Measurements from ENCODE around the gene BAD. TPM values are rescaled to one million over a fixed set of nuclear protein-coding genes. Genes with fewer than 3 reads are reported as not detected.

Gene BAD
- total RNA-seq, 1 experiment from 2014 or later = 23.3 TPM

DNA sequence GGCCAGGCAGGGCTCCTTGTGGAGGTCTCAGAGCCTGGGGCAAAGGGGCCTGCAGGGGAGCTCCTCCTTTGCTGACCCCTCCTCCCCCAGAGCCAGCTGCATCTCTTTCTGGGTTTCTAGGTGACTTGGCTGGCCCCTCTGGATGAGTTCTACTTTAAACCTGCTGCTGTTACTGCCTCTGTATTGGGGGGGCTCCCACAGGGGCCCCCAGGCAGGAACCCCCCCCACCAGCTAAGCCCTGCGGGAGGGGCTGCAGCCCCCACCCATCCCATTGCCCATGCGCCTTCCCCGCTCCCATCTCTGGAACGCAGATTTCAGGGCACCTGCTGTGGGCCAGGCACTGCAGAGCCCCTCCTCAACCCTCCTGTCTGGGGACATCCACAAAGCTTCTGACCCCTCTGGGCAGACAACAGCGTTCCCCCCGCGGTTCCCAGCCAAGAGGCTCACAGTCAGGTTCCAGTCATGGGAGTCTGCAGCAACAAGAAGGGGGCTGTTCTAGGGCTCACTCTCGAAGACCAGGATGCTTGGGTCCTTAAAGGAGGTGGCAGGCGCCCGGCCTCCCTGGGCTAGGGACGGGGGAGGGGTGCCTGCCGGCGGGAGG lies 34.0 kb downstream of the BAD start:
- peaks cover 8 to 21% (median 15%) of the 10 kb centered on the region in 3 experiments; a peak in 6 of 7 replicates for H3K36me3 Mint-ChIP-seq (ENCODE audit: insufficient read depth in 1 of 3, low read depth in 3 of 3)
- WGBS (ENCODE audit: extremely low coverage, insufficient read length, low lambda C conversion rate) = no CpG with 5 or more reads among the region's 13 CpGs
- no peak for DNase-seq
- Histone ChIP-seq H3K23ac (ENCODE audit: insufficient read length, low read depth, low read length) (no peak overlapping the region), H3K23me2 (ENCODE audit: insufficient read length, low read depth, low read length, poor library complexity, severe bottlenecking) (peaks cover 26% of the 10 kb centered on the region), H3K9me3 (ENCODE audit: control insufficient read depth, low read depth, low read length) (no peaks in the 10 kb centered on the region), H3K18ac (ENCODE audit: insufficient read length, low read depth, low read length) (no peak overlapping the region), H4K20me1 (ENCODE audit: control insufficient read depth, insufficient read depth, insufficient read length) (no peaks in the 10 kb centered on the region), H3K79me2 (ENCODE audit: insufficient read depth, low read length) (peaks cover 7% of the 10 kb centered on the region; the same call in 1 of the 2 replicates), H2AK5ac (ENCODE audit: insufficient read length, low read length) (no peak overlapping the region), H3K56ac (ENCODE audit: insufficient read length, low read depth, low read length) (no peak overlapping the region), H3K27ac (ENCODE audit: insufficient read length, low read depth, low read length) (no peak overlapping the region), H2AFZ (ENCODE audit: low read length) (no peak overlapping the region), H4K5ac (ENCODE audit: insufficient read length, low read depth, low read length) (no peak overlapping the region), H3K14ac (ENCODE audit: insufficient read depth, low read length) (no peak overlapping the region; the same call in 1 of the 2 replicates), H2BK15ac (ENCODE audit: low read depth, low read length) (no peak overlapping the region), H3K9ac (ENCODE audit: extremely low read depth, insufficient read length, low read length) (no peak overlapping the region), H3K4me2 (ENCODE audit: insufficient read depth, insufficient read length, low read length) (peak overlapping the region; percentile 67), H3K27me3 (ENCODE audit: insufficient read depth, low read length) (no peaks in the 10 kb centered on the region), H2BK20ac (ENCODE audit: low read depth, low read length, poor library complexity, severe bottlenecking) (no peak overlapping the region), H3K4me1 (ENCODE audit: insufficient read depth, low read length) (peaks cover 9% of the 10 kb centered on the region; the same call in 1 of the 2 replicates), H3T11ph (ENCODE audit: low read length) (no peak overlapping the region), H4K8ac (replicated peaks; ENCODE audit: insufficient read length, low read depth, low read length) (no peak overlapping the region), H3K79me1 (ENCODE audit: insufficient read depth, low read depth, low read length, poor library complexity, severe bottlenecking) (peaks cover 3% of the 10 kb centered on the region), H2BK120ac (ENCODE audit: low read depth, low read length, poor library complexity, severe bottlenecking) (no peak overlapping the region), H2BK12ac (ENCODE audit: insufficient read length, low read depth, low read length) (no peak overlapping the region), H2BK5ac (ENCODE audit: insufficient read length, low read length) (no peak overlapping the region), H4K91ac (ENCODE audit: insufficient read length, low read depth, low read length) (no peak overlapping the region), H3K4ac (ENCODE audit: low read depth, low read length) (no peak overlapping the region)
- H3K4me1 Mint-ChIP-seq = peaks cover 34 to 44% of the 10 kb centered on the region in 2 experiments
- no peaks in the 10 kb centered on the region for H3K27me3 Mint-ChIP-seq (ENCODE audit: low read depth)
- no peaks in the 10 kb centered on the region; a peak in 1 of 5 replicates for H3K9me3 Mint-ChIP-seq
- H3K27ac Mint-ChIP-seq = peak overlapping the region; percentile 88 to 97 (median 97); a peak in 6 of 7 replicates
- TF ChIP-seq, protein P1, sequence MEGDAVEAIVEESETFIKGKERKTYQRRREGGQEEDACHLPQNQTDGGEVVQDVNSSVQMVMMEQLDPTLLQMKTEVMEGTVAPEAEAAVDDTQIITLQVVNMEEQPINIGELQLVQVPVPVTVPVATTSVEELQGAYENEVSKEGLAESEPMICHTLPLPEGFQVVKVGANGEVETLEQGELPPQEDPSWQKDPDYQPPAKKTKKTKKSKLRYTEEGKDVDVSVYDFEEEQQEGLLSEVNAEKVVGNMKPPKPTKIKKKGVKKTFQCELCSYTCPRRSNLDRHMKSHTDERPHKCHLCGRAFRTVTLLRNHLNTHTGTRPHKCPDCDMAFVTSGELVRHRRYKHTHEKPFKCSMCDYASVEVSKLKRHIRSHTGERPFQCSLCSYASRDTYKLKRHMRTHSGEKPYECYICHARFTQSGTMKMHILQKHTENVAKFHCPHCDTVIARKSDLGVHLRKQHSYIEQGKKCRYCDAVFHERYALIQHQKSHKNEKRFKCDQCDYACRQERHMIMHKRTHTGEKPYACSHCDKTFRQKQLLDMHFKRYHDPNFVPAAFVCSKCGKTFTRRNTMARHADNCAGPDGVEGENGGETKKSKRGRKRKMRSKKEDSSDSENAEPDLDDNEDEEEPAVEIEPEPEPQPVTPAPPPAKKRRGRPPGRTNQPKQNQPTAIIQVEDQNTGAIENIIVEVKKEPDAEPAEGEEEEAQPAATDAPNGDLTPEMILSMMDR (conservative IDR thresholded peaks at IDR 0.05) = no peak
- peak overlapping the region; percentile 76 to 93 for H3K4me3 Mint-ChIP-seq
